Measurements from ENCODE around the gene MCOLN2. TPM values are rescaled to one million over a fixed set of nuclear protein-coding genes. Genes with fewer than 3 reads are reported as not detected.

MCOLN2 gene
- total RNA-seq, 1 experiment from 2014 or later, result 11.3 TPM

GRCh38 chr1:84971957-84972356, 25.0 kb downstream of the MCOLN2 start:
- no peak overlapping the region for H3K4me2 ChIP-seq (ENCODE audit: low read length)
- CTCF ChIA-PET, result interaction anchor here (2.2 kb wide), 1 partner anchor 27 kb away, joined by 7 read pairs; no protein-coding TSS in a partner anchor
- no peaks in the 10 kb centered on the region for H3K9me3 ChIP-seq (ENCODE audit: control insufficient read depth in 1 of 2, insufficient read depth in 1 of 2, low read depth in 1 of 2, low read length in 2 of 2)
- H4K20me1 ChIP-seq (ENCODE audit: insufficient read depth), result no peaks in the 10 kb centered on the region
- no peaks in the 10 kb centered on the region for H3K27me3 ChIP-seq (ENCODE audit: insufficient read depth, low read length)
- no peak overlapping the region for H2AFZ ChIP-seq (ENCODE audit: low read depth, low read length, poor library complexity, severe bottlenecking)
- H3K36me3 ChIP-seq (ENCODE audit: control insufficient read depth in 1 of 2, insufficient read depth in 2 of 2, low read length in 2 of 2), result no peaks in the 10 kb centered on the region
- DNase-seq (ENCODE audit: low read depth, low spot score) (no peak), ATAC-seq (no peak)
- RAD21 ChIA-PET (ENCODE audit: low non-redundant PET in 1 of 2, low total read pairs in 2 of 2, uncharacterized antibody in 2 of 2, unreplicated experiment in 2 of 2), result no interaction called here
- H3K9me2 ChIP-seq (ENCODE audit: insufficient read depth), result no peaks in the 10 kb centered on the region
- POLR2A ChIA-PET, result no interaction called here
- H3K4me1 ChIP-seq (ENCODE audit: control insufficient read depth in 1 of 2, insufficient read depth in 2 of 2, low read length in 2 of 2), result no peaks in the 10 kb centered on the region
- no peak overlapping the region for H3K27ac ChIP-seq (ENCODE audit: low read depth, low read length)
- H3K79me2 ChIP-seq (ENCODE audit: insufficient read depth, low read length), result no peaks in the 10 kb centered on the region
- intact Hi-C loops (cut with micrococcal nuclease), result no loop called here
- BruUV-seq (replicated peaks), result no TSS peak
- H3K9ac ChIP-seq (ENCODE audit: low read length), result no peak overlapping the region
- TF ChIP-seq EZH2phosphoT487 (IDR thresholded peaks at IDR 0.05; ENCODE audit: borderline replicate concordance) (no peak), ELF1 (IDR thresholded peaks at IDR 0.05; ENCODE audit: borderline replicate concordance, low read depth) (no peak), SIN3A (IDR thresholded peaks at IDR 0.05; ENCODE audit: low read depth) (no peak), RAD21 (IDR thresholded peaks at IDR 0.05; ENCODE audit: low read depth) (no peak), POLR2AphosphoS5 (IDR thresholded peaks at IDR 0.05; ENCODE audit: low read depth, low read length) (no peak), POLR2A (IDR thresholded peaks at IDR 0.05; ENCODE audit: borderline replicate concordance, extremely low read depth, insufficient read depth, insufficient read length) (no peak), FOSL1 (IDR thresholded peaks at IDR 0.05; ENCODE audit: low read depth) (no peak), YY1 (IDR thresholded peaks at IDR 0.05; ENCODE audit: extremely low read depth, insufficient replicate concordance, low read depth, low read length) (no peak), EGR1 (IDR thresholded peaks at IDR 0.05; ENCODE audit: low read depth) (no peak), ZFX (IDR thresholded peaks at IDR 0.05) (no peak), CBX3 (IDR thresholded peaks at IDR 0.05; ENCODE audit: low read depth) (no peak), EZH2 (IDR thresholded peaks at IDR 0.05) (no peak), JUND (IDR thresholded peaks at IDR 0.05) (no peak)
- TF ChIP-seq, protein P1, sequence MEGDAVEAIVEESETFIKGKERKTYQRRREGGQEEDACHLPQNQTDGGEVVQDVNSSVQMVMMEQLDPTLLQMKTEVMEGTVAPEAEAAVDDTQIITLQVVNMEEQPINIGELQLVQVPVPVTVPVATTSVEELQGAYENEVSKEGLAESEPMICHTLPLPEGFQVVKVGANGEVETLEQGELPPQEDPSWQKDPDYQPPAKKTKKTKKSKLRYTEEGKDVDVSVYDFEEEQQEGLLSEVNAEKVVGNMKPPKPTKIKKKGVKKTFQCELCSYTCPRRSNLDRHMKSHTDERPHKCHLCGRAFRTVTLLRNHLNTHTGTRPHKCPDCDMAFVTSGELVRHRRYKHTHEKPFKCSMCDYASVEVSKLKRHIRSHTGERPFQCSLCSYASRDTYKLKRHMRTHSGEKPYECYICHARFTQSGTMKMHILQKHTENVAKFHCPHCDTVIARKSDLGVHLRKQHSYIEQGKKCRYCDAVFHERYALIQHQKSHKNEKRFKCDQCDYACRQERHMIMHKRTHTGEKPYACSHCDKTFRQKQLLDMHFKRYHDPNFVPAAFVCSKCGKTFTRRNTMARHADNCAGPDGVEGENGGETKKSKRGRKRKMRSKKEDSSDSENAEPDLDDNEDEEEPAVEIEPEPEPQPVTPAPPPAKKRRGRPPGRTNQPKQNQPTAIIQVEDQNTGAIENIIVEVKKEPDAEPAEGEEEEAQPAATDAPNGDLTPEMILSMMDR (IDR thresholded peaks at IDR 0.05 in 2 of 3, conservative IDR thresholded peaks at IDR 0.05 in 1 of 3; ENCODE audit: borderline replicate concordance in 1 of 3, insufficient read depth in 1 of 3, low read depth in 2 of 3, low read length in 2 of 3), result no peak
- no peak overlapping the region for H3K4me3 ChIP-seq (replicated peaks in 1 of 2; ENCODE audit: low read depth in 1 of 2, low read length in 2 of 2)
